GM19467 (cell line): Measurements from ENCODE around the gene WDR18.
"Not testable (repeated sequence)": the region's sequence is repeated elsewhere in the genome, so short reads cannot be mapped to it uniquely, and the experiment has no call there.

Experiments used
- ATAC-seq: cut with Tn5 transposase; IDR thresholded peaks from one replicate; pipeline ENCODE4 v1.9.1; 2021; ENCODE audit warnings: mild to moderate bottlenecking, moderate library complexity; ENCODE audit not compliant: unreplicated experiment

The WDR18 gene

GRCh38 chr19:948842-949496 lies 35.2 kb upstream of the WDR18 start:
- ATAC-seq = no peak

- ATAC-seq = no peak
Measured at GRCh38 chr19:950352-951066, 33.6 kb upstream of the WDR18 start.

DNA sequence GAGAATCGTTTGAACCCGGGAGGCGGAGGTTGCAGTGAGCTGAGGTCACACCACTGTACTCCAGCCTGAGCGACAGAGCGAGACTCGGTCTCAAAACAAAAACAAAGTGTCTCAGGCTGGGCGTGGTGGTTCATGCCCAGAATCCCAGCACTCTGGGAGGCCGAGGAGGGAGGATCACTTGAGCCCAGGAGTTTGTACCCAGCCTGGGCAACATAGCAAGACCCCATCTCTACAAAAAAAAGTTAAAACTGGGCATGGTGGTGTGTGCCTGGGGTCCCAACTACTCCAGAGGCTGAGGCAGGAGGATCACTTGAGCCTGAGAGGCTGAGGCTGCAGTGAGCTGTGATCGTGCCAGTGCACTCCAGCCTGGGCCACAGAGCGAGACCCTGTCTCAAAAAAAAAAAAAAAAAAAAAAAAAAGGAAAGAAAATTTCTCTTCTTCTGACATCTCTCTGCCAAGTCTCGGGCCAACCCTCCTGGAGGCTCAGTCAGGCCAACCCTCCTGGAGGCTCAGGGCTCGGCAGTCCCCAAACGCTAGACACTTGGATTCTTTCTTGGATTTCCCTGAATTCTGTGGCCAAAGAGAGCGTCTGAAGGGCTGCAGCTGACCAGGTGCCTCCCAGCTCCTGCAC lies 32.0 kb upstream of the WDR18 start:
- no peak for ATAC-seq

GRCh38 chr19:952680-953444 lies 31.3 kb upstream of the WDR18 start:
- ATAC-seq = no peak

DNA sequence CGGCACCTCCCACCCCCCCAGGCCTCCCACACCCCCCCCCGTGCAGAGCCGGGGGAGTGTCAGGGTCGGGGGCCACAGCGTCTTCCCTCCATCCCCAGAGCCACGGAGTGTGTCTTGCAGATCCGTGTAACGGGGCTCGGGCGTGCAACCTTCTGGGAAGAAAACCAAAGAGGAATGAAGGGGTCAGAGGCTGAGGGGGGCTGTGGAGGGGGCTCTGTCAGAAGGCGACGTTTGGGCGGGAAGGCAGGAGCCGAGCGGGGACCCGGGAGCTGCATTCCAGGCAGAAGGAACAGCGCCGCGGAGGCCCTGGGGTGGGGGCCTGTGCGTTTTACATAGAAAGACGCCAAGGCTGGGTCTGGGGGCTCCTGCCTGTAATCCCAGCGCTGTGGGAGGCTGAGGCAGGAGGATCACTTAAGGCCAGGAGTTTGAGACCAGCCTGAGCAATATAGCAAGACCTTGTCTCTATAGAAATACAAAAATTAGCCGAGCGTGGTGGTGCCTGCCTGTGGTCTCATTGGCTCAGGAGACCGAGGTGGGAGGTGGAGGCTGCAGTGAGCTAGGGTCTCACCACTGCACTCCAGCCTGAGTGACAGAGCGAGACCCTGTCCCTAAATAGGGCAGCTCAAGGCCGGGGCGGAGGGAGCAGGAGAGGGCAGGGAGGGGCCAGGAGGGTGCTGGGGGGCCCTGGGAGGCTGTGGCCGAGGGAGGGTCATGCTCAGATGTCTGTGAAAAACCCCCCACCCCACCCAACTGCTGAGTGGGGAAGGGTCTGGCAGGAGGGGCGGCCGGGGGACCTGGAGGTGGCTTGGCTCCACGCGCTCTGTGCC lies 30.5 kb upstream of the WDR18 start:
- ATAC-seq = no peak

DNA sequence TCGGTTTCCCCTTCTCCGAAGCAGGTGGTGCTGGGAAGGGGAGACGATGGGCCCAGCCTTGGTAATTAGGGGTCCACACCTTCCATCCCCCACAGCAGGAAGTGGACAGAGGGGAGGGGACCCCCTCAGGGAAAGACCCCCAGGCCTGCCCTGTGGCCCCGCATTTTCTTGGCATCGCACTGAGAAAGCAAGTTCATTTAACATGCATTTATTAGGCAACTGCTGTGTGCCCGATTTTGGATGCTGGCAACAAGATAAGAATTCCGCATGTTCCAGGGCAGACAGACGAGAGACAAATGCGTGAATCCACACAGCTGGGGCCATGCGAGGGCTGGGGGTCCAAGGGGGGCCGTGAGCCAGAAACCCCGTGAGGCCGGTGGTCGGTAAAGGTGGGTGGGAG lies 29.9 kb upstream of the WDR18 start:
- ATAC-seq = no peak

GRCh38 chr19:954672-955494 lies 29.3 kb upstream of the WDR18 start:
- no peak for ATAC-seq

- ATAC-seq = no peak
Measured at GRCh38 chr19:955803-956765, 28.1 kb upstream of the WDR18 start.

- no peak for ATAC-seq
Measured at GRCh38 chr19:956766-957440, 27.2 kb upstream of the WDR18 start.

GRCh38 chr19:957578-957977 lies 26.6 kb upstream of the WDR18 start:
- ATAC-seq = not testable (repeated sequence)

- no peak for ATAC-seq
Measured at GRCh38 chr19:958967-959855, 24.9 kb upstream of the WDR18 start.

DNA sequence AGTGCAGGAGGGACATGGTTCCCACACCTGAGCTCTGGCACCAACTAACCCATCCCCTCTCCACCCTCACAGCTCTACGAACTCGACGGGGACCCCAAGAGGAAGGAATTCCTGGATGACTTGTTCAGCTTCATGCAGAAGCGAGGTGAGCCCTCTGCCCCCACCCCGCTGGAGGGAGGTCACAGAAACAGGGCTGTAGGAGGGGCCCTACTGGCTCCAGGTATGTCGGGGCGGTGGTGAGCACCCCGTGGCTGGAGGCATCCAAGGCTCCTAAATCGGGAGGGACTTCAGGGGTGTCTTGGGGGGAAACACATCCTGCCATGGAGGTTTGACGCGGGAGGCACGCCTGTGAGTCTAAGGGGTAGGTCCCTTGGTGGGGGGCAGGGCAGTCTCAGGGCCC lies 24.1 kb upstream of the WDR18 start:
- ATAC-seq = no peak

GRCh38 chr19:960601-960938 lies 23.6 kb upstream of the WDR18 start:
- no peak for ATAC-seq

DNA sequence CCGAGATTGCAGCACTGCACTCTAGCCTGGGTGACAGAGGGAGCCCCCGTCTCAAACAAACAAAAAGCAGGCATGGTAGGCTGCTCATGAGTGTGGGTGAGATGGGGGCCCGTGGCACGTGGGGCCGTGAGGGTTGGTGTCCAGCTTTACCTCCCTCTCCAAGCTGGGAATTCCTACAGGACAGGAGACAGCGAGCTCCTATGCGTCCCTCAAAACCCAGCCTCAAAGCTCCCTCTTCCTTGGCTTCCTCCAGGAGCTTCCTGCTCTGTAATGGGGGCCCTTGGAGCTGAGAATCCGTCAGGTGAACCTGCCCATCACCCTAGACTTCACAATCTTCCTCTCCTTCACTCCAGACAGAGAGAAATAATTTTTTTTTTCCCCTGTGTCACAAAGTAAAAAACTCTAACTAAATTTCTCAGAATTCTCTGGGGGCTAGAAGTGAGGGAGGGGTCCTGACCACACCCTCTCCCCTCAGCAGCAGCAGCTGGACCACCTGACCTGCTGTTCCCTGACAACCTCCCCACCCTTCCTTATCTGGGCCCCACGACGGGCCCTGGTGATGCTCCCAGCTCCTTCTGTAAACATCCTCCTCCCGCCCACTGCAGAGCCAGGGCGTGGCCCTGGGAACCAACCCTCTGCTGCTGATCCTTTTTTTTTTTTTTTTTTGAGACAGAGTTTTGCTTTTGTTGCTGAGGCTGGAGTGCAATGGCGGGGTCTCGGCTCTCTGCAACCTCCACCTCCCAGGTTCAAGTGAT lies 22.1 kb upstream of the WDR18 start:
- ATAC-seq = no peak

GRCh38 chr19:962683-963400 lies 21.3 kb upstream of the WDR18 start:
- no peak for ATAC-seq

- ATAC-seq = no peak
Measured at GRCh38 chr19:963486-963951, 20.6 kb upstream of the WDR18 start.
